Neural cell (in vitro differentiated cells): Measurements from ENCODE around the gene FXYD6.
A peak's percentile ranks its signal among the peaks of the same experiment; 100 is the strongest.

ENCODE experiments used
- CTCF ChIP-seq: fragments of 450-650 bp; IDR thresholded peaks from 2 replicates; pipeline ENCODE4 v1.5.1; 2014; ENCODE audit warnings: antibody characterized with exemption, mild to moderate bottlenecking, moderate library complexity; ENCODE audit not compliant: poor library complexity, severe bottlenecking
- EP300 ChIP-seq: fragments of 450-650 bp; conservative IDR thresholded peaks from 2 replicates; pipeline ENCODE4 v1.6.1; 2014; ENCODE audit warnings: antibody characterized with exemption, mild to moderate bottlenecking, moderate library complexity; ENCODE audit not compliant: poor library complexity, severe bottlenecking
- POLR2AphosphoS5 ChIP-seq: IDR thresholded peaks from 2 replicates; pipeline ENCODE4 v1.6.1; 2012
- TAF1 ChIP-seq: IDR thresholded peaks from 2 replicates; pipeline ENCODE4 v1.6.1; 2012; ENCODE audit warnings: low read depth
- TF ChIP-seq, protein P1 (sequence below): IDR thresholded peaks from 2 replicates; pipeline ENCODE4 v1.6.1; 2012; ENCODE audit warnings: borderline replicate concordance

DNA sequence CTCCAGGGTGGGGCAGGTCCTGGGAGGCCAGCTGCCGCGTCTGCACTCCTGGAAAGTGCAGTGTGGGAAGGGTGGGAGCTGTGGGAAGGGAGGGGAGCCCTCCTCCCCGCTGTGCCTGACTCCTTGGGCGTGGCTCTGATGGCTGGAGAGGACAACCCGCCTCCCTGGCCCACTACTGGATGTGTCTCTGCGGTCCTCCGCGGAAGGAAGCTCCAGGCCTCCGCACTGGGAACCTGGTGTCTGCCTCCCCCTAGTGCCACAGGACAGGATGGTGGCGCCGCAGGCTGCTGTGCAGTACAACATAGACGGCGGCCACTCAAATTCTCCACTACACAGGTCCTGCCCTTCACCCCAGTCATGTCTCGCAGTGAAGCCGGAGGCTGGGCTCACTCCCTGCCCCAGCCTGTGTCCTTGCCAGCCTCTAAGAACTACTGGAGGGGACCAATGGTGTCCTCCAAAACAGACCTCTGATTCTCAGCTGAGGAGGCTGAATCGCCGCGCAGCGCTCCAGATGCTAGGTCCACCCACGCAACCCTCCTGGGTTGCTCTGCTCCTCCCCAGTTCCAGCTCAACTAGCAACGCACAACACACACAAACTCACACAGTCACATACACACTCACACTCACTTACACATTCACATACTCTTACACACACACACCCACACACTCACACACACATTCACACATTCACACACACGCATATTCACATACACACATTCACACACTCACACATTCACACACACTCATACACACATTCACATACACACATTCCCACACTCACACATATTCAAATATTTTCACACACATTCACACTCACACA is 67.0 kb downstream of the FXYD6 start:
- peak; percentile 88 for TF ChIP-seq CTCF
- TF ChIP-seq EP300 = no peak
- TF ChIP-seq POLR2AphosphoS5 = no peak
- TF ChIP-seq, protein P1, sequence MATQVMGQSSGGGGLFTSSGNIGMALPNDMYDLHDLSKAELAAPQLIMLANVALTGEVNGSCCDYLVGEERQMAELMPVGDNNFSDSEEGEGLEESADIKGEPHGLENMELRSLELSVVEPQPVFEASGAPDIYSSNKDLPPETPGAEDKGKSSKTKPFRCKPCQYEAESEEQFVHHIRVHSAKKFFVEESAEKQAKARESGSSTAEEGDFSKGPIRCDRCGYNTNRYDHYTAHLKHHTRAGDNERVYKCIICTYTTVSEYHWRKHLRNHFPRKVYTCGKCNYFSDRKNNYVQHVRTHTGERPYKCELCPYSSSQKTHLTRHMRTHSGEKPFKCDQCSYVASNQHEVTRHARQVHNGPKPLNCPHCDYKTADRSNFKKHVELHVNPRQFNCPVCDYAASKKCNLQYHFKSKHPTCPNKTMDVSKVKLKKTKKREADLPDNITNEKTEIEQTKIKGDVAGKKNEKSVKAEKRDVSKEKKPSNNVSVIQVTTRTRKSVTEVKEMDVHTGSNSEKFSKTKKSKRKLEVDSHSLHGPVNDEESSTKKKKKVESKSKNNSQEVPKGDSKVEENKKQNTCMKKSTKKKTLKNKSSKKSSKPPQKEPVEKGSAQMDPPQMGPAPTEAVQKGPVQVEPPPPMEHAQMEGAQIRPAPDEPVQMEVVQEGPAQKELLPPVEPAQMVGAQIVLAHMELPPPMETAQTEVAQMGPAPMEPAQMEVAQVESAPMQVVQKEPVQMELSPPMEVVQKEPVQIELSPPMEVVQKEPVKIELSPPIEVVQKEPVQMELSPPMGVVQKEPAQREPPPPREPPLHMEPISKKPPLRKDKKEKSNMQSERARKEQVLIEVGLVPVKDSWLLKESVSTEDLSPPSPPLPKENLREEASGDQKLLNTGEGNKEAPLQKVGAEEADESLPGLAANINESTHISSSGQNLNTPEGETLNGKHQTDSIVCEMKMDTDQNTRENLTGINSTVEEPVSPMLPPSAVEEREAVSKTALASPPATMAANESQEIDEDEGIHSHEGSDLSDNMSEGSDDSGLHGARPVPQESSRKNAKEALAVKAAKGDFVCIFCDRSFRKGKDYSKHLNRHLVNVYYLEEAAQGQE = no peak
- TF ChIP-seq TAF1 = no peak
